K562 (cell line): ENCODE data around the gene RUNDC1. TPM values are rescaled to one million over a fixed set of nuclear protein-coding genes. Genes with fewer than 3 reads are reported as not detected.

ENCODE experiments used
- ATF2 ChIP-seq: sonication (generic); formaldehyde crosslinking; IDR thresholded peaks from 2 replicates; pipeline ENCODE4 v1.8.1; 2022; ENCODE audit warnings: missing genetic modification reagents
- CTCFL ChIP-seq: IDR thresholded peaks from 2 replicates; pipeline ENCODE4 v1.6.1; 2011; ENCODE audit warnings: borderline replicate concordance, low read depth, mild to moderate bottlenecking, moderate library complexity, low read length; ENCODE audit not compliant: insufficient read depth, poor library complexity, severe bottlenecking
- DLX4 ChIP-seq: fragments of 250-450 bp; sonication (Bioruptor Pico); IDR thresholded peaks from 2 replicates; pipeline ENCODE4 v1.6.1; 2021; ENCODE audit warnings: mild to moderate bottlenecking
- KLF16 ChIP-seq: IDR thresholded peaks from 2 replicates; pipeline ENCODE4 v1.6.1; 2016; ENCODE audit warnings: antibody characterized with exemption
- PHF8 ChIP-seq: fragments of 200-600 bp; sonication (generic); IDR thresholded peaks from 2 replicates; pipeline ENCODE4 v1.6.1; 2012; ENCODE audit warnings: mixed run types, mild to moderate bottlenecking, inconsistent platforms, low read length, moderate library complexity, borderline replicate concordance
- SMAD1 ChIP-seq: fragments of 150-350 bp; IDR thresholded peaks from 2 replicates; pipeline ENCODE4 v1.6.1; 2014; ENCODE audit warnings: low read length, low read depth; ENCODE audit not compliant: partially characterized antibody
- TAF9B ChIP-seq: fragments of 450-650 bp; IDR thresholded peaks from 2 replicates; pipeline ENCODE4 v1.6.1; 2018; ENCODE audit warnings: mild to moderate bottlenecking; ENCODE audit not compliant: partially characterized antibody
- TCF7 ChIP-seq: sonication (generic); IDR thresholded peaks from 2 replicates; pipeline ENCODE4 v1.6.1; 2016; ENCODE audit warnings: antibody characterized with exemption, borderline replicate concordance
- YY1 ChIP-seq, 3 experiments: IDR thresholded peaks; 2 replicates each; pipeline ENCODE4 v1.6.1; 2011; ENCODE audit warnings: low read length in 2 of 3, mild to moderate bottlenecking in 2 of 3, moderate library complexity in 2 of 3, borderline replicate concordance in 1 of 3, control low read depth in 1 of 3, low read depth in 1 of 3; ENCODE audit not compliant: insufficient read depth in 3 of 3, insufficient replicate concordance in 2 of 3, control insufficient read depth in 1 of 3, insufficient read length in 1 of 3; ENCODE audit errors: extremely low read depth in 1 of 3
- ZNF395 ChIP-seq: fragments of 200-800 bp; sonication (Bioruptor generic); IDR thresholded peaks from 2 replicates; pipeline ENCODE4 v1.6.1; 2017; ENCODE audit warnings: missing genetic modification characterization, missing compliant biosample characterization
- ZNF76 ChIP-seq: fragments of 250-450 bp; sonication (Bioruptor Pico); IDR thresholded peaks from 2 replicates; pipeline ENCODE4 v1.4.0; 2020; ENCODE audit warnings: mild to moderate bottlenecking, moderate library complexity, borderline replicate concordance
- polyA plus RNA-seq, 8 experiments: library from polyadenylated mRNA; depleted of rRNA in 4 of 8; stranded (reverse) in 5 of 8; unstranded in 3 of 8; fragments of >200 nt; fragmentation: Nextera tagmentation in 2 of 8; fragmentation: Illumina TruSeq in 1 of 8; extraction: Ambion mirVana in 2 of 8; extraction: Trizol in 1 of 8; gene quantifications; 2 replicates each; pipeline versions ENCODE4 v1.2.1 to v1.2.3, GENCODE V29; 2011 to 2014; ENCODE audit warnings: inconsistent platforms in 1 of 8, missing spikeins in 1 of 8
- total RNA-seq, 7 experiments: library from RNA; depleted of rRNA in 6 of 7; stranded (reverse); fragments of >200 nt in 6 of 7; fragmentation: Illumina TruSeq in 2 of 7; extraction: Trizol in 2 of 7; gene quantifications; 2 replicates each; pipeline versions ENCODE4 v1.2.1 to v1.2.3, GENCODE V29; 2011 to 2021; ENCODE audit warnings: low replicate concordance in 1 of 7

RUNDC1 gene
- total and polyA plus RNA-seq, 9 of the 15 experiments (the other 6 are each of a cell fraction or from before 2014, with no cell fraction given): 3.4 to 12.6 (median 9.4) TPM

- no peak for TF ChIP-seq ATF2 (CRISPR knock-in tag)
- no peak for TF ChIP-seq ZNF76 (CRISPR knock-in tag)
- TF ChIP-seq DLX4 (CRISPR knock-in tag): no peak
- TF ChIP-seq TCF7: peak; percentile 75; the same call in 1 of the 2 replicates
- TF ChIP-seq CTCFL: peak; percentile 20
- TF ChIP-seq SMAD1: peak; percentile 37
- peak; percentile 33; the same call in 1 of the 2 replicates for TF ChIP-seq KLF16
- TF ChIP-seq PHF8: peak; percentile 55; the same call in 1 of the 2 replicates
- peak; percentile 36 for TF ChIP-seq TAF9B
- TF ChIP-seq YY1 (IDR thresholded peaks at IDR 0.05; ENCODE audit: borderline replicate concordance in 1 of 3, control insufficient read depth in 1 of 3, extremely low read depth in 1 of 3, insufficient read depth in 3 of 3, insufficient read length in 1 of 3, insufficient replicate concordance in 2 of 3, low read depth in 1 of 3, low read length in 2 of 3): peak in 1 of 3 experiments; percentile 34
- TF ChIP-seq ZNF395: 0 out of 2 replicates have a peak, but pooled peaks have one; percentile 44
Observed at GRCh38 chr17:43006639-43007551, 26.5 kb downstream of the RUNDC1 start, which contains the start of gene IFI35 (continued).
